NB4 (cell line): Measurements from ENCODE around the gene GRHL1.

ENCODE experiments used
- DNase-seq: peaks from one replicate; pipeline ENCODE4 v3.0.0; 2010; ENCODE audit warnings: low read depth
- H3K4me3 ChIP-seq: one replicate; pipeline ENCODE4 v1.5.1; 2011; ENCODE audit warnings: mild to moderate bottlenecking, low read depth, low read length, moderate library complexity
- MAX ChIP-seq: IDR thresholded peaks from 2 replicates; pipeline ENCODE4 v1.6.1; 2011; ENCODE audit warnings: low read depth, low read length
- MYC ChIP-seq: IDR thresholded peaks from 2 replicates; pipeline ENCODE4 v1.6.1; 2011; ENCODE audit warnings: low read depth, low read length
- POLR2A ChIP-seq: IDR thresholded peaks from 2 replicates; pipeline ENCODE4 v1.6.1; 2011; ENCODE audit warnings: mild to moderate bottlenecking; ENCODE audit not compliant: insufficient read length; ENCODE audit errors: extremely low read depth
- TF ChIP-seq, protein P1 (sequence below): IDR thresholded peaks from one replicate; pipeline ENCODE4 v1.5.1; 2012; ENCODE audit warnings: low read depth, low read length

GRHL1 gene

GRCh38 chr2:9983401-9984216, 32.1 kb downstream of the GRHL1 start:
- DNase-seq, result no peak
- no peak for TF ChIP-seq POLR2A
- TF ChIP-seq MAX, result no peak
- TF ChIP-seq MYC, result no peak
- TF ChIP-seq, protein P1, sequence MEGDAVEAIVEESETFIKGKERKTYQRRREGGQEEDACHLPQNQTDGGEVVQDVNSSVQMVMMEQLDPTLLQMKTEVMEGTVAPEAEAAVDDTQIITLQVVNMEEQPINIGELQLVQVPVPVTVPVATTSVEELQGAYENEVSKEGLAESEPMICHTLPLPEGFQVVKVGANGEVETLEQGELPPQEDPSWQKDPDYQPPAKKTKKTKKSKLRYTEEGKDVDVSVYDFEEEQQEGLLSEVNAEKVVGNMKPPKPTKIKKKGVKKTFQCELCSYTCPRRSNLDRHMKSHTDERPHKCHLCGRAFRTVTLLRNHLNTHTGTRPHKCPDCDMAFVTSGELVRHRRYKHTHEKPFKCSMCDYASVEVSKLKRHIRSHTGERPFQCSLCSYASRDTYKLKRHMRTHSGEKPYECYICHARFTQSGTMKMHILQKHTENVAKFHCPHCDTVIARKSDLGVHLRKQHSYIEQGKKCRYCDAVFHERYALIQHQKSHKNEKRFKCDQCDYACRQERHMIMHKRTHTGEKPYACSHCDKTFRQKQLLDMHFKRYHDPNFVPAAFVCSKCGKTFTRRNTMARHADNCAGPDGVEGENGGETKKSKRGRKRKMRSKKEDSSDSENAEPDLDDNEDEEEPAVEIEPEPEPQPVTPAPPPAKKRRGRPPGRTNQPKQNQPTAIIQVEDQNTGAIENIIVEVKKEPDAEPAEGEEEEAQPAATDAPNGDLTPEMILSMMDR, result no peak
- no peak overlapping the region for H3K4me3 ChIP-seq

DNA sequence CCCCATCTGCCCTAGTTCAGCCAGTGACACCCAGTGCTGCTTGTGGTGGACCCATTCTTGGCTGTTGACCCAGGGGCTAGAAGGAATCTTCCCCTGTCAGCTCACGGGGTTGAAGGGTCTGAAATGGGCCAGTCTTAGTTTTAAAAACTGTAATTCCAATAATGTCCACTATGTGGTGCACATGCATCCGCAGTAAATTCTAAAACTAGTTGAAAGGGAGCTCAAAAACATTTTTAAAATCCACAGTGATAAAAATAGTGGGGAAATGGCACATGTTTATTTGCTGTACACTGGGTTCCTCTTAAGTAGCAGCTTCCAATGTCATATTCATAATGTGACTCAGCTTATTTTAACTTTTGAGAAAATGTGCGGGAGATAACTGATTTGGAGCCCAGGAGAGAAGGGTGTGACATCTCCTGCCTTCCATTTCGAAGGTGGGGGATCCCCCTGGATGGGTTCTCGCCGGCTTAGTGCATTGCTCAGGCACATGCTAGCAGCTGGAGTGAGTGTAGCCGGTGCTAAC, 32.8 kb downstream of the GRHL1 start:
- H3K4me3 ChIP-seq, result no peak overlapping the region
- DNase-seq, result peak; percentile 68
- TF ChIP-seq, protein P1, result peak; percentile 49
- no peak for TF ChIP-seq MYC
- peak; percentile 33; the same call in 1 of the 2 replicates for TF ChIP-seq MAX
- no peak for TF ChIP-seq POLR2A

- TF ChIP-seq, protein P1, result no peak
- no peak for TF ChIP-seq POLR2A
- no peak for TF ChIP-seq MYC
- TF ChIP-seq MAX, result no peak
- no peak for DNase-seq
- no peak overlapping the region for H3K4me3 ChIP-seq
These were observed 33.5 kb downstream of the GRHL1 start for GRCh38 chr2:9984871-9985480.

GRCh38 chr2:9985531-9986328, 34.2 kb downstream of the GRHL1 start:
- DNase-seq, result no peak

DNA sequence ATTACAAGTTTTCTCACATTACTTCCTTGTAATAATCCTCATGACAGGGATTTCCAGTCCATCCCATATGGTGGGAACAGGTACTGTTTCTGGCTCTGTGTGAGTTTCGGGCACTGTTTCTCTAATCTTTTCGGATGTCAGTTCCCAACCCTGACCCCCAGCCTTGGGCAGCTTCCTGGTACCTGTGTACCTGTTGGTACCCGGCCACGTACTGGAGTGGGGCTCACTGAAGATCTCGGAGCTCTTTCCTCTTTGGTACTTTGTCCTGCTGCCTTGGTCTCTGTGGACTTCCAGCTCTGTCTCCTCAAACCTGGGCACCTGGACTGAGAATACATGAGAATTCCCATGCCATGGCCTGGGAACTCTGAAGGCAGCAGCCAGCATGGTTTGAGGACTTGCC, 36.8 kb downstream of the GRHL1 start:
- TF ChIP-seq MAX, result no peak
- TF ChIP-seq, protein P1, result no peak
- no peak for TF ChIP-seq MYC
- TF ChIP-seq POLR2A, result no peak
- no peak for DNase-seq
- no peak overlapping the region for H3K4me3 ChIP-seq

More at GRCh38 chr2:9985531-9986328, 34.2 kb downstream of the GRHL1 start:
- H3K4me3 ChIP-seq, result no peak overlapping the region
- TF ChIP-seq POLR2A (no peak), MYC (no peak), MAX (no peak)
- TF ChIP-seq, protein P1, result no peak
